Panc1 (cell line): Measurements from ENCODE around the gene FCN2. TPM values are rescaled to one million over a fixed set of nuclear protein-coding genes. Genes with fewer than 3 reads are reported as not detected.

Experiments
- ATAC-seq: fragments of 200-7000 bp; cut with Tn5 transposase; 2 replicates; pipeline ENCODE4 v1.9.1; 2020; ENCODE audit warnings: mild to moderate bottlenecking, moderate library complexity
- BruUV-seq: library from RNA; stranded (reverse); fragments of 400-500 nt; replicated peaks from 2 replicates; lab custom pipeline; 2021; lab: Mats Ljungman, UMichigan
- CTCF ChIA-PET: fragments of 300-600 bp; sonication (Branson Sonifier 250); formaldehyde crosslinking; loops from one replicate; lab custom pipeline; 2022; ENCODE audit warnings: antibody characterized with exemption; lab: Charles Lee
- POLR2A ChIA-PET: fragments of 300-600 bp; sonication (Branson Sonifier 250); formaldehyde crosslinking; loops from one replicate; lab custom pipeline; 2022; ENCODE audit warnings: antibody characterized with exemption; lab: Charles Lee
- DNase-seq: peaks from one replicate; pipeline ENCODE4 v3.0.0-alpha.2; 2010; ENCODE audit warnings: low read depth, low spot score
- H3K27ac ChIP-seq: 2 replicates; pipeline ENCODE4 v1.5.1; 2011; ENCODE audit warnings: mild to moderate bottlenecking, low read length, inconsistent platforms
- H3K27me3 ChIP-seq: fragments of 200-500 bp; sonication (Bioruptor generic); 2 replicates; pipeline ENCODE4 v1.6.0; 2014; ENCODE audit warnings: low read length, inconsistent platforms; ENCODE audit not compliant: control insufficient read depth, insufficient read depth
- H3K36me3 ChIP-seq: fragments of 200-500 bp; sonication (Bioruptor generic); 2 replicates; pipeline ENCODE4 v1.5.1; 2014; ENCODE audit warnings: inconsistent platforms, mild to moderate bottlenecking, low read length, moderate library complexity; ENCODE audit not compliant: control insufficient read depth, insufficient read depth
- H3K4me1 ChIP-seq: 2 replicates; pipeline ENCODE4 v1.5.1; 2011; ENCODE audit warnings: inconsistent platforms, mild to moderate bottlenecking, low read length, moderate library complexity; ENCODE audit not compliant: control insufficient read depth, insufficient read depth
- H3K4me3 ChIP-seq, 2 experiments: 2 replicates each; pipeline ENCODE4 v1.5.1; 2011 to 2012; ENCODE audit warnings: low read depth in 2 of 2, low read length in 2 of 2, mild to moderate bottlenecking in 2 of 2, inconsistent platforms in 1 of 2, moderate library complexity in 1 of 2
- H3K9me3 ChIP-seq: fragments of 200-500 bp; sonication (Bioruptor generic); 2 replicates; pipeline ENCODE4 v1.5.1; 2014; ENCODE audit warnings: low read depth, mild to moderate bottlenecking, inconsistent platforms, low read length, moderate library complexity; ENCODE audit not compliant: control insufficient read depth, insufficient read depth
- CTCF ChIP-seq: fragments of 450-650 bp; IDR thresholded peaks from 2 replicates; pipeline ENCODE4 v1.5.1; 2017; ENCODE audit warnings: mild to moderate bottlenecking
- POLR2AphosphoS5 ChIP-seq: IDR thresholded peaks from 2 replicates; pipeline ENCODE4 v1.6.1; 2012; ENCODE audit warnings: mild to moderate bottlenecking, low read depth, low read length, moderate library complexity
- SIN3A ChIP-seq: IDR thresholded peaks from 2 replicates; pipeline ENCODE4 v1.6.1; 2012; ENCODE audit warnings: low read depth, mild to moderate bottlenecking, low read length, moderate library complexity, borderline replicate concordance; ENCODE audit not compliant: insufficient read depth
- TCF7L2 ChIP-seq: IDR thresholded peaks from 2 replicates; pipeline ENCODE4 v1.6.1; 2011; ENCODE audit warnings: mild to moderate bottlenecking, low read depth, low read length, inconsistent platforms
- in situ Hi-C: cut with HindIII; loops from 2 replicates; pipeline ENCODE4 v1.10.0; 2016; ENCODE audit warnings: low sequenced_read_pairs, low pct_unique_long_range_greater_than_20kb
- intact Hi-C: fragments of 100-400 bp; cut with micrococcal nuclease; formaldehyde crosslinking; loops from one replicate; pipeline ENCODE4 v1.10.0; 2022; ENCODE audit not compliant: unreplicated experiment
- total RNA-seq: library from RNA; stranded (reverse); gene quantifications from one replicate; pipeline ENCODE4 v1.2.1, GENCODE V29; 2021; ENCODE audit not compliant: unreplicated experiment
- TF ChIP-seq, protein P1 (sequence below), 2 experiments: IDR thresholded peaks; 2 replicates each; pipeline ENCODE4 v1.6.1; 2011 to 2012; ENCODE audit warnings: low read depth in 2 of 2, control low read depth in 1 of 2, low read length in 1 of 2, mild to moderate bottlenecking in 1 of 2, moderate library complexity in 1 of 2; ENCODE audit not compliant: insufficient read depth in 1 of 2

FCN2 gene
- total RNA-seq, 1 experiment from 2014 or later: not detected

GRCh38 chr9:134871697-134872340, 8.8 kb upstream of the FCN2 start:
- Histone ChIP-seq H3K36me3 (no peaks in the 10 kb centered on the region), H3K9me3 (no peaks in the 10 kb centered on the region), H3K4me1 (no peaks in the 10 kb centered on the region), H3K27ac (no peak overlapping the region), H3K27me3 (no peaks in the 10 kb centered on the region), H3K4me3 (no peak overlapping the region)
- in situ Hi-C loops (no loop called here), intact Hi-C loops (no loop called here)
- ChIA-PET CTCF (no interaction called here), POLR2A (no interaction called here)
- no TSS peak for BruUV-seq
- ATAC-seq: no peak
- no peak for DNase-seq
- TF ChIP-seq SIN3A (no peak), CTCF (no peak), POLR2AphosphoS5 (no peak), TCF7L2 (no peak)
- TF ChIP-seq, protein P1, sequence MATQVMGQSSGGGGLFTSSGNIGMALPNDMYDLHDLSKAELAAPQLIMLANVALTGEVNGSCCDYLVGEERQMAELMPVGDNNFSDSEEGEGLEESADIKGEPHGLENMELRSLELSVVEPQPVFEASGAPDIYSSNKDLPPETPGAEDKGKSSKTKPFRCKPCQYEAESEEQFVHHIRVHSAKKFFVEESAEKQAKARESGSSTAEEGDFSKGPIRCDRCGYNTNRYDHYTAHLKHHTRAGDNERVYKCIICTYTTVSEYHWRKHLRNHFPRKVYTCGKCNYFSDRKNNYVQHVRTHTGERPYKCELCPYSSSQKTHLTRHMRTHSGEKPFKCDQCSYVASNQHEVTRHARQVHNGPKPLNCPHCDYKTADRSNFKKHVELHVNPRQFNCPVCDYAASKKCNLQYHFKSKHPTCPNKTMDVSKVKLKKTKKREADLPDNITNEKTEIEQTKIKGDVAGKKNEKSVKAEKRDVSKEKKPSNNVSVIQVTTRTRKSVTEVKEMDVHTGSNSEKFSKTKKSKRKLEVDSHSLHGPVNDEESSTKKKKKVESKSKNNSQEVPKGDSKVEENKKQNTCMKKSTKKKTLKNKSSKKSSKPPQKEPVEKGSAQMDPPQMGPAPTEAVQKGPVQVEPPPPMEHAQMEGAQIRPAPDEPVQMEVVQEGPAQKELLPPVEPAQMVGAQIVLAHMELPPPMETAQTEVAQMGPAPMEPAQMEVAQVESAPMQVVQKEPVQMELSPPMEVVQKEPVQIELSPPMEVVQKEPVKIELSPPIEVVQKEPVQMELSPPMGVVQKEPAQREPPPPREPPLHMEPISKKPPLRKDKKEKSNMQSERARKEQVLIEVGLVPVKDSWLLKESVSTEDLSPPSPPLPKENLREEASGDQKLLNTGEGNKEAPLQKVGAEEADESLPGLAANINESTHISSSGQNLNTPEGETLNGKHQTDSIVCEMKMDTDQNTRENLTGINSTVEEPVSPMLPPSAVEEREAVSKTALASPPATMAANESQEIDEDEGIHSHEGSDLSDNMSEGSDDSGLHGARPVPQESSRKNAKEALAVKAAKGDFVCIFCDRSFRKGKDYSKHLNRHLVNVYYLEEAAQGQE (IDR thresholded peaks at IDR 0.05; ENCODE audit: insufficient read depth in 1 of 2, low read depth in 2 of 2, low read length in 1 of 2): no peak

- H3K4me1 ChIP-seq: no peaks in the 10 kb centered on the region
- intact Hi-C loops: no loop called here
- DNase-seq (no peak), ATAC-seq (no peak)
- BruUV-seq: no TSS peak
- no peaks in the 10 kb centered on the region for H3K36me3 ChIP-seq
- H3K4me3 ChIP-seq: no peak overlapping the region
- no peaks in the 10 kb centered on the region for H3K9me3 ChIP-seq
- no peak overlapping the region for H3K27ac ChIP-seq
- no peaks in the 10 kb centered on the region for H3K27me3 ChIP-seq
- CTCF ChIA-PET: no interaction called here
- TF ChIP-seq CTCF: no peak
- in situ Hi-C loops: no loop called here
- POLR2A ChIA-PET: no interaction called here
Observed at GRCh38 chr9:134872482-134873231, 8.0 kb upstream of the FCN2 start.
